Breast epithelium (tissue), 3 donors: ENCODE measurements around the gene PLD4.
"Not testable (repeated sequence)": the region's sequence is repeated elsewhere in the genome, so short reads cannot be mapped to it uniquely, and the experiment has no call there.

Source experiments
- POLR2A ChIP-seq: fragments of 450-650 bp; IDR thresholded peaks from one replicate; pipeline ENCODE4 v1.6.1; 2016; ENCODE audit warnings: antibody characterized with exemption, mild to moderate bottlenecking, moderate library complexity
- POLR2AphosphoS5 ChIP-seq, 3 donors: sonication (generic); formaldehyde crosslinking; IDR thresholded peaks; one replicate each; pipeline ENCODE4 v1.6.1; 2017; ENCODE audit warnings: antibody characterized with exemption in 3 of 3
- TF ChIP-seq, protein P1 (sequence below), 3 donors: fragments of 450-650 bp; IDR thresholded peaks; one replicate each; pipeline ENCODE4 v1.5.1; 2016 to 2017; ENCODE audit warnings: antibody characterized with exemption in 3 of 3, mild to moderate bottlenecking in 3 of 3, moderate library complexity in 3 of 3

DNA sequence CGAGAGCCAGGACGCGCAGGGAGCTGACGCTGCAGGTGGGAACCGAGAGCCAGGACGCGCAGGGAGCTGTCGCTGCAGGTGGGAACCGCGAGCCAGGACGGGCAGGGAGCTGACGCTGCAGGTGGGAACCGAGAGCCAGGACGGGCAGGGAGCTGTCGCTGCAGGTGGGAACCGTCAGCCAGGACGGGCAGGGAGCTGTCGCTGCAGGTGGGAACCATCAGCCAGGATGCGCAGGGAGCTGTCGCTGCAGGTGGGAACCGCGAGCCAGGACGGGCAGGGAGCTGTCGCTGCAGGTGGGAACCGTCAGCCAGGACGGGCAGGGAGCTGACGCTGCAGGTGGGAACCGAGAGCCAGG is 19.1 kb upstream of the PLD4 start:
- TF ChIP-seq, protein P1, sequence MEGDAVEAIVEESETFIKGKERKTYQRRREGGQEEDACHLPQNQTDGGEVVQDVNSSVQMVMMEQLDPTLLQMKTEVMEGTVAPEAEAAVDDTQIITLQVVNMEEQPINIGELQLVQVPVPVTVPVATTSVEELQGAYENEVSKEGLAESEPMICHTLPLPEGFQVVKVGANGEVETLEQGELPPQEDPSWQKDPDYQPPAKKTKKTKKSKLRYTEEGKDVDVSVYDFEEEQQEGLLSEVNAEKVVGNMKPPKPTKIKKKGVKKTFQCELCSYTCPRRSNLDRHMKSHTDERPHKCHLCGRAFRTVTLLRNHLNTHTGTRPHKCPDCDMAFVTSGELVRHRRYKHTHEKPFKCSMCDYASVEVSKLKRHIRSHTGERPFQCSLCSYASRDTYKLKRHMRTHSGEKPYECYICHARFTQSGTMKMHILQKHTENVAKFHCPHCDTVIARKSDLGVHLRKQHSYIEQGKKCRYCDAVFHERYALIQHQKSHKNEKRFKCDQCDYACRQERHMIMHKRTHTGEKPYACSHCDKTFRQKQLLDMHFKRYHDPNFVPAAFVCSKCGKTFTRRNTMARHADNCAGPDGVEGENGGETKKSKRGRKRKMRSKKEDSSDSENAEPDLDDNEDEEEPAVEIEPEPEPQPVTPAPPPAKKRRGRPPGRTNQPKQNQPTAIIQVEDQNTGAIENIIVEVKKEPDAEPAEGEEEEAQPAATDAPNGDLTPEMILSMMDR (IDR thresholded peaks at IDR 0.05) = not testable (repeated sequence)
- TF ChIP-seq POLR2AphosphoS5 (IDR thresholded peaks at IDR 0.05); POLR2A: not testable (repeated sequence)
